HG03460 (cell line): ENCODE measurements around the gene ADGRG2.
"Not testable (repeated sequence)": the region's sequence is repeated elsewhere in the genome, so short reads cannot be mapped to it uniquely, and the experiment has no call there.

Experiments used
- ATAC-seq: cut with Tn5 transposase; IDR thresholded peaks from one replicate; pipeline ENCODE4 v1.9.1; 2021; ENCODE audit not compliant: unreplicated experiment

ADGRG2 gene

DNA sequence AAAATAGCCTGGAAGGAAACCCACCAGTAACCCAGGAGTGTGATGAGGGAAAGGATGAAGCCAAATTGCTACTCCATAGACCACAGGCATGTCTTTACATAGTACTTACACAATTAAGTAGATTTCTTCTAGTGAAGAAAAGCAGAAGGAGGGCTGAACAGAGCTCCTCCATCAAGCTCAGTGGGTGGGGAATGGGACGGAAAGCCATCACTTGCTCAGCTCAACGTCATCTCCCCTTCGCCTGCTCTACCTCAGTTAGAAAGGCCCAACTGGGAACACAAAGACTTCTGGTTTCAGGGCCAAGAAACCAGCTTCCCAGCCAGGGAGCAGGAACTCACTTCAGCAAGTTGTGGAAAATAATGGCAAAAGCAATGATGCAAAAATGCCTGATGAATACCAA, 36.6 kb downstream of the ADGRG2 start:
- ATAC-seq, result no peak

DNA sequence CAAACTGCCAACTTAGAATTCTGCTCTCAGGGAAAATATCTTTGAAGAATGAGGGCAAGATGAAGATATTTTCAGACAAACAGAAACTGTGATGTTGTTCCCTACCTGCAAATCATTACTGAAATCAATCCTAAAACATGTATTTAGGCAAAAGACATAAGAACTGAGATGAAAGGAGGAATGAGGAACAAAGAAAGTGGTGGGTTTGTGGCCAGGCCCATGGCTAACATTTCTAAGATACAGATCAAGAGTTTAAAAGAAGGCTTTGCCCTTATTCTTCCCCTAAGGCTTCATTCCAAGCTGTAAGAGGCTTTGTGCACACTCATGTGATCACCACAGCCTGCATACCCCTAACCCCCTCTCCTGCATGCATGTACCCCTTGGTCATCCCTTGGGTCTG, 46.5 kb downstream of the ADGRG2 start:
- no peak for ATAC-seq

DNA sequence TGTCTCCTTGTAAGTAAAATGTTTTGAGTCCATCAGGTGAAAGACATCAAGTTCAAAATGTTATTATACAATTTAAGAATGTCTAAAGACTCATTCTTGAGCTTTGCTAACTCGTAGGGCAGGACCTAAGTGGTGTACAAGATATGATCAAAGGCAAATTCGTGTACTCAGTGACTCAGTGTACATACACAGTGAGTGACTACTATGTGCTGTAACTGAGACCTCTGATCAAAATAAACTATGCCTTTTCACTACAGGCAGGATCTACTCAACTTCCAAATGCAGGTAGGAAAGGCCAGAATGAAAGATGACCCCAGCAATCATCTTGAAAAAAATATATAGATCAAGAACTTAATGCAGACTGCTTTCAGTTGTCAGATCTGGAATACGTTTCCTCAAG, 49.9 kb downstream of the ADGRG2 start:
- no peak for ATAC-seq

DNA sequence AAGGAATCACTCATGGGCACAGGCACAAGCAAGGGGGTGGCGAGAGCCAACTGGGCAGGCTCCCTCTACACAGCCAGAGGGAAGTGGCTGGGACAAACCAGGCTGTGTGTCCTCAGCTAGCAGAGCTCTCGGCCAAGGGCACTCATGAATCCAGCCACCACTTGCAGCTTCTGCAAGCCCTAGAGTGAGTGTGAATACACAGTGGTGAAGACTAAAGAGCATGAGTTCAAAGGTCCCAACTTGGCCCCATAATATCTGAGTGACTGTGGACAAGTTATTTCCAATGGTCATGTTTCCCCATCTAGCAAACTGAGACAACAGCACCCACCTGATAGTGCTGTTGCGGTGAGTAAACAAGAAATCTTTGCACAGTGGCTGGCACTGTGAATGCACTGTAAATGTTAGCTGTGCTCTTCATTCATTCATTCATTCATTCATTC, 51.7 kb downstream of the ADGRG2 start:
- no peak for ATAC-seq

DNA sequence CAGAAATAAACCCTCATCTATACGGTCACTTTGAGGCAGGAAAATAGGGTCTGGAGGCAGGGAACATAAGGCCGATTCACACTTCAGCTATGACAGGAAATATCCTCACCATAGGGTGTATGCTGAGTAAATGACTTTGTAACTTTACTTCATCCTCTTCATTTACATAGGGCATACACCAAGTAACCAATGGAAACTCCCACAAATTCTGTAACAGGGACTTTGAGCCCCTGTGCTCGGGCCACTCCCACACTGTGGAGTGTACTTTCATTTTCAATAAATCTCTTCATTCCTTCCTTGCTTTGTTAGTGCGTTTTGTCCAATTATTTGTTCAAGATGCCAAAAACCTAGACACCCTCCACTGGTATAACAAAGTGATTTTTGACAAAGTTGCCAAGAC, 55.3 kb downstream of the ADGRG2 start:
- not testable (repeated sequence) for ATAC-seq

DNA sequence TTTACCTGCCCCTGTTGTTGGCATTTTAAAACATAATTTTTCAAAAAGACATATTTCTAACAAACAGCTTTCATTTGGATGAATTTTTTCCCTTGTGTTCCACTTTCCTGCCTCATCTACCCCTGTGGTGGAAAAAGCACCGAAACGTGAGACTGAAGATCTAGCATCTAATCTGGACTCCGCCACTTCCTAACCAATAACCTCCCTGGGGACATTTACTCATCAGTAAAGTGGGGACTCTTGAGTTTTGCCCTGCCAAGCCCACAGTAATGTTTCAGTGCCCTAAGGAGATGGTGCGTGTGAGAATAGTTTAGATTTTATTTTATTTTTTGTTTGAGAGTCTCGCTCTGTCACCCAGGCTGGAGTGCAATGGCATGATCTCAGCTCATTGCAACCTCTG, 56.7 kb downstream of the ADGRG2 start:
- ATAC-seq, result peak; percentile 54

DNA sequence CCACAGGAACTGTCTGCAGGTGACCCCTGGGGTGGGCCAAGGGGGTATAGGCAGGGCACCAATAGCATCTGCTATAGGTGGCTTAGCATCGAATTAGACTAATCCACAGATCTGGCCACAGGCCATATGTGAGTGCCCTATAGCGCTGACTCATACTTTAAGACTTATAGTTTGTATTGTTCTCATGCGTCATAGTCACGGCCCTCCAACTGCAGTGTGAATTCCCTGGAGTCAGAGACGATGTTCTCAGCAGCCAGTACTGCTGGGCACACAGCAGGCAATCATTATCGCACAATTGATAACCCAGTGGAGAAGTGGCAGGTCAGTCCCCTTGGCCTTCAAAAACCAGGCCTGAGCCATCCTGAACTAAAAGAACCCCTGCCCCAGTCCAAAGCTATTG, 58.1 kb downstream of the ADGRG2 start:
- no peak for ATAC-seq

DNA sequence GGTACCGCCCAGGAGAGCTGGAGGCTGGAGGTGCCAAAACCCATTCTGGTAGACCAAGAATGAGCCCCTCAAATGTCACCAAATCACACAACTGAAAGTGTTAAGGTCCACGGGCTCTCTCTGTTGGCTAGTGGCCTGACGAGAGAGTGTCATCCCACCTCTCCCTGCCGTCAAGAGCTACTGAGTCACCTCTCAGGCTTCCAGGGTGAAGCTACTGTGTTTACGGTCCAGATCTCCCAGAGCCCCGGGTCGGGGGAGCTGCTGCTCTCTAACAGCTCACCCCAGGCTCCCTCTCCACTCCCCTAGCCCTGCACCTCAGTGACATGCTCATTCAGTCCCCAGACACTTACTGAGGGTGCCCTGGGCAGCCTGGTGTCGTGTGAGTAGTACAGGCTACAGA, 59.2 kb downstream of the ADGRG2 start:
- ATAC-seq, result no peak

DNA sequence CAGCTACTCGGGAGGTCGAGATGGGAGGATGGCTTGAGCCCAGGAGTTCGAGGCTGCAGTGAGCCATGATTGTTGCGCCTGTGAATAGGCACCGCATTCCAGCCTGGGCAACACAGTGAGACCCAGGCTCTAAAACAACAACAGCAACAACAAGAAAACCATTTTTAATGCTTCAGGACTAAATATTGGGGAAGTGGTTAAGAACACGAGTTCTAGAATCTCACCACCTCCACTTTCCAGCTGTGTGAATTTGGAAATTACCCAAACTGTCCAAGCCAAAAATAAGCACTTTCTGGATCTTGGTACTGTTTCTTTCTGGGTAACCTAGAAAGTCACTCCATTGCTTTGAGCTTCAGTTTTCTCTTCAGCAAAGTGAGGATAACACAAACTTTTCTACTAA, 63.2 kb downstream of the ADGRG2 start:
- no peak for ATAC-seq

DNA sequence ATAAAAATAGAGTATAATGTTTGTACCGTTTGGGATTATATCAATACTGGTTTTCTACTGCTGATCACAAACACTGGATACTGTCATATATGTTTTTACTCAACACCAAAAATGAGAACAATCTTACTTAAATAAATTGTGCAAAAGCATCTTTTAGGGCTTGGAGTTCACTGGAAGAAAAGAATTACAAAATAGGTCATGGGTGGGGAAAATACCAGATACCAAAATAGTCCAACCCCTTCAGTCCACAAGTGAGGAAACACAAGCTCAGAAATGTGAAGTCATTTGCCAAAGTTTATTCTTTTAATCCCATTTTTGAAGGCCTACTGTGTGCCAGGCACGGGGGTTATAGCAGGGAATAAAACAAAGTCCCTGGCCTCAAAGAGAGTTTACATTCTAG, 64.4 kb downstream of the ADGRG2 start:
- ATAC-seq, result no peak

DNA sequence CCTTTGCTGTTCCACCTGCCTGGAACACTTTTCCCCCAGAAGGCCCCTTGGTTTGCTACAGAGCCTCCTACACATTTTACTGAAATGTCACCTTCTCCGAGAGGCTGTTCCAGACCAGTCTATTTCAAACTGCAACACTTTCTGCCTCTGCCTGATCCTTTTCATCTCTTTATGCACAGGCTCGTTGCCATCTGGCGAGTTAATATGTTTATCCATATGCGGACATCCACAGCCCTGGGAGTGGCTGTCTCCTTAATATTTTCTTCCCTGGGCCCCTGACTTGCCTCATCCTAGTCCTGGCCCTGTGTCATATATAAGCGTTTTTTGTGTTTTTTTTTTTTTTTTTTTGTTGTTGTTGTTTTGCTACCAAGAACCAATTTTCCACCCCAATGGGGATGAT, 73.2 kb downstream of the ADGRG2 start:
- no peak for ATAC-seq

DNA sequence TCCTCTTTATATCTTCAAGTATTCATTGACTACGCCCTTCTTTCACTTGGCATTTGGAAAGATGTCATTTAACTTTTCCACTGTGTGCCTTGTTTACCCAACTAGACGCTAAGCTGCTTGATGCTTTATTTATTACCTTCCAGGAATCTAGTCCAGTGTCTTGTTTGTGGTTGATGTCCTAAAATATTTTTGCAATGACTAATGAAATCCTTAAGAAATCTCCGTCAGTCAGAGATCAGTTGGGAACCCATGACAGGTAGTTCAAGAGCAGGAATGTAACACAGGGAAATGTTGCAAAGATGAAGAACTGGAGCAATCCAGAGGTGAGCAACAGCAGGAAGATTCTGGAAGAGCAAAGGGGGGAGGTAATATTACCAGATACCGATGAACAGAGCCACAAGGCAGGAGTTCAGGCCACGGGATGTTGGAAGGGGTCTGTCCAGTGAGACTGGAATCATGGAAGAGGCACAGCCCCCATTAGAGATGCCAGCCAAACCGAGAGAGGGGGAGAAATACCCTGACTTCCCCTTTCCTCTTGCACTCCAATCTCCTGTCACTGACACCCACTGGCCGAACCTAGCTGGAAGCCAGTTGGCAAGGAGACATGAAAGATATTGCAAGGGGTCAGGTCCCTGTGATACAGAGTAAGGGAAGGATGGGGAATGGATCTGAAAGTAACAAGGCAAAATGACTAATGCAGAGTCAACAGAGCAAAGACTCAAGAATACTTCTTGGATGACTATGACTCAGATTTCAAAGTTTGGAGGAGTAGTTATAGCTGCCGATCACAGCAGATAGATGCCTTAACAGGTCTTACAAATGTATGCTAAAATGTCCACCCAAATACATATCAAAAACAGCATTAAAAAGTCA, 75.7 kb downstream of the ADGRG2 start:
- no peak for ATAC-seq

DNA sequence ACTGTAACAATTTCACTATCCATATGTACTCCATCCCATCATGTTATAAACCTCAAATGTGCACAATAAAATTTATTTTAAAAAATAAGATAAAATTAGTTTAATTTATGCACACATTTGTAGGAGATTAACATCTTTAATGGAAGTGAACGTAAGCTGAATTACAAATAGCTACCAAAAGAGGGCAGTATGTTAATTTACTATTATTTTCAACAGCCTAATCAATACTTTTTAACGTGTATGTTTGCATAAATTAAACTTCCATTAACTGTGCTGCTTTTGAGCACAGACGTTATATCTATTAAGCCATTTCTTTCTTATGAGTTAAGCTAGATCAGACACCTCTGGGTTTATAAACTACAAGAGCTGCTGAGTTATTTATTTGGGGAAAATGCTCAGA, 81.9 kb downstream of the ADGRG2 start:
- ATAC-seq, result no peak

DNA sequence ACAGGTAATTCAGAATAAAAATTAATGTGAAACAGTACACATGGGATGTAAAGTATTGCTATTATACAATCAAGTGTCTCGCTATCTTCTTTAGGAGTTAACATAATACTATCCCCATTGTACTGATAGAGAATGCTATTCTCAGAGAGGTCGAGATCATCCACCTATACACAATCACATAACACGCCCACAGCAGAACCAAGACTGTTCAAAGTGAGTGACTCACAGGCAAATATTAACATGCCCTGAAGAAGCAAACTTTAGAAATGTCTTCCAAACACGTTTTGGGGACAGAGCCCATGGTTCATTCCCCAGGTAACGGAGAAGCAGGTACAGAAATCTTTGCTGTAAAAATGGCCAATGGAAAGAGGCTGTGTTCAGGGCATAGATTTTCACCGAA, 88.2 kb downstream of the ADGRG2 start:
- ATAC-seq, result no peak

DNA sequence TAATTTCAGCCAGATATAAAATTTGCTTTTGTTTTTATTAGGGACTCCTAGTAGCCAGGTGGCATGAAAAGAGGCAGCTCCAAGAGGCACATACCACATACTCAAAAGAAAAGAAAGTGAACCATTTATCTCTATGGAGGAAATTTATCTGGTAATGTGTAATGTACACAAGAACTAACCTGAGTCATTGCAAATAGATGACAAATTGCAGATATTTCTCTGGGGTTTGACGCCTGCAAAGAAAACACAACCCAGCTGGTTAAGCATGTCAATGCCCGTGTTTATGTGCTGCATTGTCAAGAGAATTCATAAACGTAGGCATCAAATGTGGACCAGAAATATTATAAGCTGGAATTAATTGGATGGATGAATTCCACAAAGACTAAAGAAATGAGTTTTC, 91.5 kb downstream of the ADGRG2 start:
- no peak for ATAC-seq

DNA sequence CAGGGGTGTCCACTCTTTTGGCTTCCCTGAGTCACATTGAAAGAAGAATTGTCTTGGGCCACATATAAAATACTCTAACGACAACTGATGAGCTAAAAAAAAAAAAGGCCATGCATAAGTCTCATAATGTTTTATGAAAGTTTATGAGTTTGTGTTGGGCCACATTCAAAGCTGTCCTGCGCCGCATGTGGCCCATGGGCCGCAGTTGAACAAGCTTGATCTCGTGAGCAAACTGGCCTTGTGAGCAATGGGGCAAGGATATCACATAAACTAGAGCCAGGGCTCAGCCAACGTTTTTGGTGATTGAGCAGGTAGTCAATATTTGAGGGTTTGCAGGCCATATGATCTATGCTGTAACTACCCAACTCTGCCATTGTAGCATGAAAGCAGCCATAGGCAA, 93.7 kb downstream of the ADGRG2 start:
- no peak for ATAC-seq

DNA sequence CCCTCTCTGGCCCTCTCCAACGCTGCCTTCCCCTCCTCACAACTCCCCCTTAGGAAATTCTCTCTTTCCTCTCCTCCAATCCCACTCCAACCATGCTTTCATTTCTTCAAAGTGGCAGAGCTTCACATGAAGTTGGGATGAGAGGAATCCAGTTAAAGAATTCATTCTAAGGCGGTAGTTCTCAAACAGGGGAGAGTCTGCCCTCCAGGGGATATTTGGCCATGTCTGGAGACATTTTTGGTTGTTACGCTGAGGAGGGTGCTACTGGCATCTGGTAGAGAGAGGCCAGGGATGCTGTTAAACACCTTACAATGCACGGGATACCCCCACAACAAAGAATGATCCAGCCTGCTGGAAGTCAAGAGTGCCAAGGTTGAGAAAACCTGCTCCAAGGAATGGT, 97.9 kb downstream of the ADGRG2 start:
- no peak for ATAC-seq

DNA sequence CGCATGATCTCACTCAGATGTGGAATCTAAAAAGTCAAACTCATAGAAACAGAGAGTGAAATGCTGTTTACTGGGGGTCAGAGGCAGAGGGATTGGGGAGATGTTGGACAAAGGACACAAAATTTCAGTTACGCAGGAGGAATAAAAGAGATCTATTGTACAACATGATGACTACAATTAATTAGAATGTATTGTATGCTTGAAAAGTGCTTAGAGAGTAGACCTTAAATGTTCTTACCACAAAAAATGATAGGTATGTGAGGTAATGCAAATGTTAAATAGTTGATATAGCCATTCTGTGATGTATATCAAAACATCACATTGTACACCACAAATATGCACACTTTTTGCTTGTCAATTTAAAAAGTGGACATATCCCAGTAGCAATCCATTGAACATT, 102.3 kb downstream of the ADGRG2 start:
- ATAC-seq, result no peak

DNA sequence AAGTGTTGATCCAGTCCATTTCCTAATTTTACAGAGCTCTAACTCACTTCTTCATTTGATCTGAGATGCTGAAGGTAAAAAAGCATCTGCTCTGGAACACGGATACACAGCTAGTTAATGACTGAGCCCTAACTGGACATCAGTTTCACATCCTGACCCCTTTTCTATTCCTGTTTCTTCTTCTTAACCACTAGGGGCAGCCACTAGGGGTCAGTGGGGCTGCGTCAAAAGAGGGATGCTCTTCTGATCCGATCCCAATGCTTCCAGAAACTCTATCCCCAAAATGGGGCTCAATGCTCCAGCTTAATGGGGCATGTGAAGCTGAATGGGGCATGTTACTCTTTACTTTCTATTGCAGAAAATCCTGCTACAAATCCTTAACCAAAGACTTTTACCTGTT, 105.0 kb downstream of the ADGRG2 start:
- ATAC-seq, result no peak

DNA sequence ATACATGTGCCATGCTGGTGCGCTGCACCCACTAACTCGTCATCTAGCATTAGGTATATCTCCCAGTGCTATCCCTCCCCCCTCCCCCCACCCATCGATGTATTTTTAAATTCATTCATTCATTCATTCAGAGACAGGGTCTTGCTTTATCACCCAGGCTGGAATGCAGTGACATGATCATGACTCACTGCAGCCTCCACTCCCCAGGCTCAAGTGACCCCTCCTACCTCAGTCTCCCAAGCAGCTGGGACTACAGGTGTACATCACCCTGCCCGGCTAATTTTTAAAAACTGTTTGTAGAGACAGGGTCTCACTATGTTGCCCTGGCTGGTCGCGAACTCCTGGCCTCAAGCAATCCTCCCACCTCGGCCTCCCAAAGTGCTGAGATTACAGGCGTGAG, 105.7 kb downstream of the ADGRG2 start:
- not testable (repeated sequence) for ATAC-seq

DNA sequence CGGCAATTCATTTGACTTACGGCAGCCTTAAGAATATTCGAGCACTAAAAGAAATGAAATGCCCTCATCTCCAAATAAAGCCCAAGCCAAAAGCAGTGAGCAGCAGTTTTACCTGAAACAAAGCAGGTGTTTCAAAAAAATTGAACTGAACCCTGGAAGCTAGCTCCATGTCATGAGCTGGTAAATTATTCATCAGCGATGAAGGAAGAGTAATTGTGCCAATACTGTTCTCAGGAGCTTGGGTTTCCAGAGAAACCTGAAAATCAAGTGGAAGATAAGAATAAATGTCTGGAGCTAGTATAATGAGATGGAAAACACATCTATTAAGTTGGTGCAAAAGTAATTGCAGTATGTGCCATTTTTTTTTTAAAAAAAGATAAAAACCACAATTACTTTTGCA, 114.4 kb downstream of the ADGRG2 start:
- no peak for ATAC-seq

DNA sequence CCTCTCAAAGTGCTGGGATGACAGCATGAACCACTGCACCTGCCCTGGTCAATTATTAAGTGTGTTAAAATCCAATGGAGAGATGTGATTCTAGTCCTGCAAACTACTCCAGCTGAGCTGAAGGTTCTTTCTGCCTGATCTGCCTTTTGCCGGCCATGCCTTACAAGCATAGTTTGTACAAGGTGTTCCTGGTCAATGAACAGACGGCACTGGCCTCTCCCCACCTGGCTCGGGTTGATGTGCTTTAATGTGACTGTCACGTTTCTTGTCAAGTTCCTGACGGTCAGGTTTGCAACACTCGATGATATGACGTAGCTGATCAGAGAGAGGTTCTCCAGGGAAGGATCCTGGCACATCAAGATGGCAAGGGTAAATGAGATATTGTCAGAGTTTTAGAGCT, 115.3 kb downstream of the ADGRG2 start:
- no peak for ATAC-seq

DNA sequence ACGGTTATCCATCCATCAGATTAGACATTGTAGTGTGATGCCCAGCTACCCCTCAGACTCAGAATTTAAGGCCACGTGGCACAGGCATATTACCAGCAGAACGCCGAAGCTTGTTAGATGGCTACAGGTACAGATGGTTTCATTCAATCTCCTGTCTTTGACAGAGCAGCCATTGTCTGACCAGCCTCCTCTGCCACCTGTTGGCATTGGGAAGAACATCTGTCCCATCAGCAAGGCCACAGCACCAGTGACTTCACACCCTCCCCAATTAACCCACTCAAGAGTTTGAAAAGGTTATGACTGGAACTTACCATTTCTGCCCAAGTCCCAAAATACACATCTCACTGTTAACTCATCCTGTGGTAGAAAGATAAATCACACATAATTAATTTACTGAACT, 116.4 kb downstream of the ADGRG2 start:
- no peak for ATAC-seq
